Stimulated activated CD8-positive, alpha-beta memory T cell treated with anti-CD3 and anti-CD28 coated beads, Interleukin-12 subunit alpha, Interleukin-12 subunit beta, amount 100 ng/mL, for 24 hours (primary cell): ENCODE results near the gene IL1RAP.
"Not testable (repeated sequence)": the region's sequence is repeated elsewhere in the genome, so short reads cannot be mapped to it uniquely, and the experiment has no call there.

Experiments used
- DNase-seq: peaks from one replicate; pipeline ENCODE4 v3.0.0-alpha.2; 2020; ENCODE audit errors: extremely low read depth

Gene IL1RAP

GRCh38 chr3:190512666-190513065, 1.2 kb upstream of the IL1RAP start:
- DNase-seq, result no peak

- no peak for DNase-seq
Measured at GRCh38 chr3:190514413-190515153, 698 bp downstream of the IL1RAP start.

- DNase-seq, result no peak
Measured at GRCh38 chr3:190516416-190516815, 2.5 kb downstream of the IL1RAP start.

- no peak for DNase-seq
Measured at GRCh38 chr3:190517687-190518086, 3.8 kb downstream of the IL1RAP start.

GRCh38 chr3:190518531-190518930, 4.6 kb downstream of the IL1RAP start:
- not testable (repeated sequence) for DNase-seq

GRCh38 chr3:190519886-190520285, 6.0 kb downstream of the IL1RAP start:
- no peak for DNase-seq

- no peak for DNase-seq
Measured at GRCh38 chr3:190521998-190522397, 8.1 kb downstream of the IL1RAP start.

- no peak for DNase-seq
Measured at GRCh38 chr3:190522621-190523222, 8.8 kb downstream of the IL1RAP start.

GRCh38 chr3:190524942-190525341, 11.1 kb downstream of the IL1RAP start:
- DNase-seq, result no peak

GRCh38 chr3:190525634-190526033, 11.7 kb downstream of the IL1RAP start:
- no peak for DNase-seq

GRCh38 chr3:190526787-190527762, 13.2 kb downstream of the IL1RAP start:
- DNase-seq, result no peak

GRCh38 chr3:190528706-190529105, 14.8 kb downstream of the IL1RAP start:
- DNase-seq, result no peak

- DNase-seq, result no peak
Measured at GRCh38 chr3:190531406-190531805, 17.5 kb downstream of the IL1RAP start.

GRCh38 chr3:190532731-190533203, 18.9 kb downstream of the IL1RAP start:
- DNase-seq, result no peak

- no peak for DNase-seq
Measured at GRCh38 chr3:190533511-190534281, 19.8 kb downstream of the IL1RAP start.

- no peak for DNase-seq
Measured at GRCh38 chr3:190534386-190534785, 20.5 kb downstream of the IL1RAP start.

- DNase-seq, result no peak
Measured at GRCh38 chr3:190534986-190535385, 21.1 kb downstream of the IL1RAP start.

- no peak for DNase-seq
Measured at GRCh38 chr3:190537146-190537545, 23.3 kb downstream of the IL1RAP start.

- DNase-seq, result no peak
Measured at GRCh38 chr3:190538288-190538687, 24.4 kb downstream of the IL1RAP start.

GRCh38 chr3:190539526-190539925, 25.6 kb downstream of the IL1RAP start:
- DNase-seq, result no peak

GRCh38 chr3:190541008-190541407, 27.1 kb downstream of the IL1RAP start:
- no peak for DNase-seq
